ENCODE data around the gene SPATA31E1.

The SPATA31E1 gene

GRCh38 chr9:87863882-87864465 is 18.7 kb upstream of the SPATA31E1 start:
- no peak overlapping the region for H3K4me3 ChIP-seq (ENCODE audit: low read depth, low read length)
- no peak overlapping the region for H3K27ac ChIP-seq (ENCODE audit: low read depth, low read length)

GRCh38 chr9:87864915-87865314 is 17.8 kb upstream of the SPATA31E1 start:
- Histone ChIP-seq H3K4me1 (ENCODE audit: control insufficient read depth, insufficient read depth, low read length) (peaks cover 5% of the 10 kb centered on the region; the same call in 1 of the 2 replicates), H3K36me3 (ENCODE audit: control insufficient read depth, insufficient read depth, low read length) (no peaks in the 10 kb centered on the region), H3K4me3 (ENCODE audit: low read depth, low read length) (no peak overlapping the region), H3K9ac (ENCODE audit: low read depth, low read length) (no peak overlapping the region), H3K27ac (ENCODE audit: low read depth, low read length) (no peak overlapping the region), H3K27me3 (ENCODE audit: control insufficient read depth, insufficient read depth, low read length) (no peaks in the 10 kb centered on the region; the same call in 1 of the 2 replicates), H3K9me3 (ENCODE audit: control insufficient read depth, insufficient read depth, low read length) (no peaks in the 10 kb centered on the region)

More at GRCh38 chr9:87863882-87864465, 18.7 kb upstream of the SPATA31E1 start:
- Histone ChIP-seq H3K4me1 (ENCODE audit: control insufficient read depth, insufficient read depth, low read length) (peaks cover 5% of the 10 kb centered on the region; the same call in 1 of the 2 replicates), H3K27me3 (ENCODE audit: control insufficient read depth, insufficient read depth, low read length) (no peaks in the 10 kb centered on the region; the same call in 1 of the 2 replicates), H3K9me3 (ENCODE audit: control insufficient read depth, insufficient read depth, low read length) (no peaks in the 10 kb centered on the region; the same call in 1 of the 2 replicates), H3K9ac (ENCODE audit: low read depth, low read length) (no peak overlapping the region), H3K36me3 (ENCODE audit: control insufficient read depth, insufficient read depth, low read length) (no peaks in the 10 kb centered on the region)

- no peaks in the 10 kb centered on the region for H3K9me3 ChIP-seq (ENCODE audit: control insufficient read depth, insufficient read depth, low read length)
- H3K4me1 ChIP-seq (ENCODE audit: control insufficient read depth, insufficient read depth, low read length) = peaks cover 5% of the 10 kb centered on the region; the same call in 1 of the 2 replicates
- H3K27me3 ChIP-seq (ENCODE audit: control insufficient read depth, insufficient read depth, low read length) = no peaks in the 10 kb centered on the region; the same call in 1 of the 2 replicates
- no peak overlapping the region for H3K27ac ChIP-seq (ENCODE audit: low read depth, low read length)
- no peak overlapping the region for H3K4me3 ChIP-seq (ENCODE audit: low read depth, low read length)
- no peak overlapping the region for H3K9ac ChIP-seq (ENCODE audit: low read depth, low read length)
- H3K36me3 ChIP-seq (ENCODE audit: control insufficient read depth, insufficient read depth, low read length) = no peaks in the 10 kb centered on the region
Observed at GRCh38 chr9:87865626-87866025, 17.1 kb upstream of the SPATA31E1 start.

GRCh38 chr9:87867391-87867790 is 15.3 kb upstream of the SPATA31E1 start:
- Histone ChIP-seq H3K27me3 (ENCODE audit: control insufficient read depth, insufficient read depth, low read length) (no peaks in the 10 kb centered on the region; the same call in 1 of the 2 replicates), H3K4me3 (ENCODE audit: low read depth, low read length) (no peak overlapping the region), H3K4me1 (ENCODE audit: control insufficient read depth, insufficient read depth, low read length) (peaks cover 5% of the 10 kb centered on the region; the same call in 1 of the 2 replicates), H3K27ac (ENCODE audit: low read depth, low read length) (no peak overlapping the region), H3K36me3 (ENCODE audit: control insufficient read depth, insufficient read depth, low read length) (no peaks in the 10 kb centered on the region), H3K9ac (ENCODE audit: low read depth, low read length) (no peak overlapping the region), H3K9me3 (ENCODE audit: control insufficient read depth, insufficient read depth, low read length) (no peaks in the 10 kb centered on the region)

- no peaks in the 10 kb centered on the region for H3K9me3 ChIP-seq (ENCODE audit: control insufficient read depth, insufficient read depth, low read length)
- H3K4me3 ChIP-seq (ENCODE audit: low read depth, low read length) = no peak overlapping the region
- H3K27me3 ChIP-seq (ENCODE audit: control insufficient read depth, insufficient read depth, low read length) = no peaks in the 10 kb centered on the region; the same call in 1 of the 2 replicates
- no peaks in the 10 kb centered on the region for H3K36me3 ChIP-seq (ENCODE audit: control insufficient read depth, insufficient read depth, low read length)
- no peaks in the 10 kb centered on the region for H3K4me1 ChIP-seq (ENCODE audit: control insufficient read depth, insufficient read depth, low read length)
- H3K9ac ChIP-seq (ENCODE audit: low read depth, low read length) = no peak overlapping the region
- no peak overlapping the region for H3K27ac ChIP-seq (ENCODE audit: low read depth, low read length)
Observed at GRCh38 chr9:87868175-87868574, 14.5 kb upstream of the SPATA31E1 start.

- Histone ChIP-seq H3K9me3 (ENCODE audit: control insufficient read depth, insufficient read depth, low read length) (no peaks in the 10 kb centered on the region), H3K4me3 (ENCODE audit: low read depth, low read length) (no peak overlapping the region), H3K9ac (ENCODE audit: low read depth, low read length) (no peak overlapping the region), H3K27ac (ENCODE audit: low read depth, low read length) (no peak overlapping the region), H3K27me3 (ENCODE audit: control insufficient read depth, insufficient read depth, low read length) (no peaks in the 10 kb centered on the region), H3K36me3 (ENCODE audit: control insufficient read depth, insufficient read depth, low read length) (no peaks in the 10 kb centered on the region), H3K4me1 (ENCODE audit: control insufficient read depth, insufficient read depth, low read length) (no peaks in the 10 kb centered on the region)
Observed at GRCh38 chr9:87868635-87869034, 14.0 kb upstream of the SPATA31E1 start.

GRCh38 chr9:87869082-87869481 is 13.6 kb upstream of the SPATA31E1 start:
- no peaks in the 10 kb centered on the region for H3K9me3 ChIP-seq (ENCODE audit: control insufficient read depth, insufficient read depth, low read length)

GRCh38 chr9:87871425-87872078 is 11.1 kb upstream of the SPATA31E1 start:
- Histone ChIP-seq H3K27me3 (ENCODE audit: control insufficient read depth, insufficient read depth, low read length) (no peaks in the 10 kb centered on the region), H3K9ac (ENCODE audit: low read depth, low read length) (no peak overlapping the region), H3K36me3 (ENCODE audit: control insufficient read depth, insufficient read depth, low read length) (no peaks in the 10 kb centered on the region), H3K4me3 (ENCODE audit: low read depth, low read length) (no peak overlapping the region), H3K4me1 (ENCODE audit: control insufficient read depth, insufficient read depth, low read length) (peaks cover 6% of the 10 kb centered on the region), H3K27ac (ENCODE audit: low read depth, low read length) (no peak overlapping the region), H3K9me3 (ENCODE audit: control insufficient read depth, insufficient read depth, low read length) (no peaks in the 10 kb centered on the region)

More at GRCh38 chr9:87869082-87869481, 13.6 kb upstream of the SPATA31E1 start:
- Histone ChIP-seq H3K36me3 (ENCODE audit: control insufficient read depth, insufficient read depth, low read length) (no peaks in the 10 kb centered on the region), H3K4me3 (ENCODE audit: low read depth, low read length) (no peak overlapping the region), H3K27me3 (ENCODE audit: control insufficient read depth, insufficient read depth, low read length) (no peaks in the 10 kb centered on the region), H3K27ac (ENCODE audit: low read depth, low read length) (no peak overlapping the region), H3K9ac (ENCODE audit: low read depth, low read length) (no peak overlapping the region), H3K4me1 (ENCODE audit: control insufficient read depth, insufficient read depth, low read length) (no peaks in the 10 kb centered on the region)

GRCh38 chr9:87872079-87872624 is 10.5 kb upstream of the SPATA31E1 start:
- no peak overlapping the region for H3K4me3 ChIP-seq (ENCODE audit: low read depth, low read length)
- no peak overlapping the region for H3K27ac ChIP-seq (ENCODE audit: low read depth, low read length)
- no peaks in the 10 kb centered on the region for H3K27me3 ChIP-seq (ENCODE audit: control insufficient read depth, insufficient read depth, low read length)
- H3K4me1 ChIP-seq (ENCODE audit: control insufficient read depth, insufficient read depth, low read length) = peaks cover 6% of the 10 kb centered on the region
- no peaks in the 10 kb centered on the region for H3K9me3 ChIP-seq (ENCODE audit: control insufficient read depth, insufficient read depth, low read length)
- H3K36me3 ChIP-seq (ENCODE audit: control insufficient read depth, insufficient read depth, low read length) = no peaks in the 10 kb centered on the region
- no peak overlapping the region for H3K9ac ChIP-seq (ENCODE audit: low read depth, low read length)

GRCh38 chr9:87873607-87874303 is 8.9 kb upstream of the SPATA31E1 start:
- Histone ChIP-seq H3K4me3 (ENCODE audit: low read depth, low read length) (no peak overlapping the region), H3K27ac (ENCODE audit: low read depth, low read length) (no peak overlapping the region), H3K9me3 (ENCODE audit: control insufficient read depth, insufficient read depth, low read length) (0 out of 2 replicates have a peak, but pooled peaks cover 4% of the 10 kb centered on the region), H3K27me3 (ENCODE audit: control insufficient read depth, insufficient read depth, low read length) (no peaks in the 10 kb centered on the region), H3K9ac (ENCODE audit: low read depth, low read length) (no peak overlapping the region), H3K4me1 (ENCODE audit: control insufficient read depth, insufficient read depth, low read length) (peaks cover 11% of the 10 kb centered on the region), H3K36me3 (ENCODE audit: control insufficient read depth, insufficient read depth, low read length) (no peaks in the 10 kb centered on the region)

- Histone ChIP-seq H3K4me1 (ENCODE audit: control insufficient read depth, insufficient read depth, low read length) (peaks cover 16% of the 10 kb centered on the region), H3K9ac (ENCODE audit: low read depth, low read length) (no peak overlapping the region), H3K9me3 (ENCODE audit: control insufficient read depth, insufficient read depth, low read length) (0 out of 2 replicates have a peak, but pooled peaks cover 4% of the 10 kb centered on the region), H3K36me3 (ENCODE audit: control insufficient read depth, insufficient read depth, low read length) (no peaks in the 10 kb centered on the region), H3K4me3 (ENCODE audit: low read depth, low read length) (no peak overlapping the region), H3K27me3 (ENCODE audit: control insufficient read depth, insufficient read depth, low read length) (no peaks in the 10 kb centered on the region), H3K27ac (ENCODE audit: low read depth, low read length) (no peak overlapping the region)
Observed at GRCh38 chr9:87874304-87874623, 8.4 kb upstream of the SPATA31E1 start.

Measured in HUES48 (cell line).